ENCODE data around the gene AUTS2.

GRCh38 chr7:70552141-70552540 lies 953.9 kb downstream of the AUTS2 start:
- TF ChIP-seq EZH2 (IDR thresholded peaks at IDR 0.05; ENCODE audit: low read length, missing control alignments): no peak
- TF ChIP-seq CTCF (conservative IDR thresholded peaks at IDR 0.05 in 1 of 2, IDR thresholded peaks at IDR 0.05 in 1 of 2; ENCODE audit: low read depth in 1 of 2, low read length in 2 of 2): no peak
